Mucosa of descending colon (tissue), 3 donors: ENCODE measurements around the gene ARHGAP21. TPM values are rescaled to one million over a fixed set of nuclear protein-coding genes. Genes with fewer than 3 reads are reported as not detected.
A peak's percentile ranks its signal among the peaks of the same experiment; 100 is the strongest.
"Not testable (repeated sequence)": the region's sequence is repeated elsewhere in the genome, so short reads cannot be mapped to it uniquely, and the experiment has no call there.

ENCODE experiments used
- ATAC-seq: fragments of 200-7000 bp; cut with Tn5 transposase; one replicate; pipeline ENCODE4 v1.9.1; 2020; ENCODE audit warnings: mild to moderate bottlenecking, moderate library complexity
- DNase-seq, 3 donors: peaks; one replicate each; pipeline ENCODE4 v3.0.0-alpha.2; 2020
- H3K36me3 ChIP-seq: fragments of 200-600 bp; one replicate; pipeline ENCODE4 v1.8.0; 2021; ENCODE audit warnings: low read depth, mild to moderate bottlenecking
- H3K4me1 ChIP-seq: fragments of 200-600 bp; one replicate; pipeline ENCODE4 v1.8.0; 2021; ENCODE audit warnings: low read depth, mild to moderate bottlenecking
- H3K4me3 ChIP-seq: fragments of 200-600 bp; one replicate; pipeline ENCODE4 v1.8.0; 2021; ENCODE audit warnings: mild to moderate bottlenecking
- H3K9me3 ChIP-seq: fragments of 200-600 bp; one replicate; pipeline ENCODE4 v1.8.0; 2021; ENCODE audit warnings: mild to moderate bottlenecking
- CTCF ChIP-seq: fragments of 200-600 bp; IDR thresholded peaks from one replicate; pipeline ENCODE4 v1.8.0; 2022; ENCODE audit warnings: antibody characterized with exemption, mild to moderate bottlenecking
- intact Hi-C, 2 donors: fragments of 100-400 bp; cut with DNase I in 1 of 2; cut with micrococcal nuclease in 1 of 2; formaldehyde crosslinking; loops; one replicate each; pipeline versions ENCODE4 v1.11.0 to v1.11.1; 2022; cut with DNase I, micrococcal nuclease
- long read RNA-seq, 2 donors: library from polyadenylated mRNA; unstranded; transcript quantifications; one replicate each; pipeline ENCODE4 v2.0.0, GENCODE V29; 2019 to 2021
- total RNA-seq, 3 donors: library from RNA; stranded (reverse); fragmentation: NEBNext Ultra II Directional in 2 of 3; extraction: Animal tissue kit (Norgen Biotek cat#: 25700) in 2 of 3; gene quantifications; one replicate each; pipeline versions ENCODE4 v1.2.1 to v1.2.4, GENCODE V29; 2021 to 2023
- donor health status: DM: no; HTN: no; CAD: no; lungs with moderate emphysema.
- donor health status: DM: no; HTN: no; CAD: no.
- donor health status: DM: no; HTN: yes; CAD: no.

ARHGAP21 gene
- total RNA-seq: 100 to 1,000 TPM in 2 of 3 donors, 10 to 100 TPM in 1; 91.3 to 127 (median 109) TPM
- long read RNA-seq, donor 1, partial matches to known transcripts: 12 of 24 reads
- long read RNA-seq, donor 1, other reads (novel, unspliced or antisense): 12 of 24 reads
- long read RNA-seq, donor 2, partial matches to known transcripts: 3 of 3 reads
- long read RNA-seq, donor 2, other reads (novel, unspliced or antisense): 0 of 3 reads

GRCh38 chr10:24723788-24724380, at the start of gene ARHGAP21:
ARHGAP21 (minus strand) TSS chr10:24723887; CDS start chr10:24721899, 1,988 bp downstream.
- intact Hi-C loops: loop anchor here in 1 of 2 donors (5.0 kb wide), 1 partner anchor 228 kb away; the partner anchor contains the start of gene PRTFDC1
- no peak for TF ChIP-seq CTCF
- Histone ChIP-seq H3K4me3 (peak within 1 kb of the TSS; percentile 55), H3K36me3 (no peaks in the 10 kb centered on the region), H3K4me1 (peaks cover 20% of the 10 kb centered on the region), H3K9me3 (no peaks in the 10 kb centered on the region)
- DNase-seq (peak; percentile 74 to 83 (median 79)), ATAC-seq (peak; percentile 56)

- ATAC-seq (no peak), DNase-seq (no peak)
- no peaks in the 10 kb centered on the region for H3K36me3 ChIP-seq
- TF ChIP-seq CTCF: no peak
- intact Hi-C loops: no loop called here
- H3K4me1 ChIP-seq: no peaks in the 10 kb centered on the region
- no peak overlapping the region for H3K4me3 ChIP-seq
- H3K9me3 ChIP-seq: no peaks in the 10 kb centered on the region
Measured at GRCh38 chr10:24771943-24772694, 48.4 kb upstream of the ARHGAP21 start.

- H3K4me1 ChIP-seq, H3K9me3 ChIP-seq, DNase-seq, ATAC-seq, intact Hi-C loops, H3K36me3 ChIP-seq, H3K4me3 ChIP-seq: not testable (repeated sequence)
Measured at GRCh38 chr10:24764991-24765390, 41.3 kb upstream of the ARHGAP21 start.

GRCh38 chr10:24762966-24763623, 39.4 kb upstream of the ARHGAP21 start:
- no peaks in the 10 kb centered on the region for H3K4me1 ChIP-seq
- intact Hi-C loops: no loop called here
- no peak for DNase-seq
- H3K9me3 ChIP-seq: no peaks in the 10 kb centered on the region
- ATAC-seq: no peak
- H3K36me3 ChIP-seq: no peaks in the 10 kb centered on the region
- H3K4me3 ChIP-seq: no peak overlapping the region
- TF ChIP-seq CTCF: no peak

- ATAC-seq: peak; percentile 51
- intact Hi-C loops: no loop called here
- no peaks in the 10 kb centered on the region for H3K4me1 ChIP-seq
Measured at GRCh38 chr10:24762161-24762924, 38.7 kb upstream of the ARHGAP21 start.

More at GRCh38 chr10:24762161-24762924, 38.7 kb upstream of the ARHGAP21 start:
- no peaks in the 10 kb centered on the region for H3K9me3 ChIP-seq
- no peaks in the 10 kb centered on the region for H3K36me3 ChIP-seq
- no peak for TF ChIP-seq CTCF
- no peak overlapping the region for H3K4me3 ChIP-seq
- DNase-seq: no peak
